Measurements from ENCODE around the gene IDH3B.

Gene IDH3B

DNA sequence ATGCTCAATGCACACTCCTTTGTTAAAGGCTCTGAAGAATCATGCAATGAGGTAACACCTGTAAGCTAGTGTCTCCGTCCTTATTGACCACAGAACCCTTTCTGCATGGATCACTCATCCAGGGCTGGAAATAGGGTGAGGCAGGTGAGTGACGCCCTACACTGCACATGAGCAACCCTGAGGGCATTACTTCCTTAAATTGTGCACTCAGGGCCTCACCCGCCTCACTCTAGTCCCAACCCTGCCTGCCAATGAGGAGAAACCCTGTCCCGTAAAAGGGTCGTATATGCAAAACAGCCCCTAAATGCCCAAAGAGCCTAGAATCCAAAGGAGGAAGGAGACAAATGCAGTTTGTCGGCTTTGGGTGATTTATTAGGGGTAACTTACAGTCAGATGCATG is 45.2 kb downstream of the IDH3B start:
- no peak for DNase-seq (ENCODE audit: low read depth)
- H3K4me3 ChIP-seq (replicated peaks; ENCODE audit: low read depth, low read length) = no peak overlapping the region
- no peak for TF ChIP-seq CTCF (IDR thresholded peaks at IDR 0.05; ENCODE audit: low read length, missing control alignments)

DNA sequence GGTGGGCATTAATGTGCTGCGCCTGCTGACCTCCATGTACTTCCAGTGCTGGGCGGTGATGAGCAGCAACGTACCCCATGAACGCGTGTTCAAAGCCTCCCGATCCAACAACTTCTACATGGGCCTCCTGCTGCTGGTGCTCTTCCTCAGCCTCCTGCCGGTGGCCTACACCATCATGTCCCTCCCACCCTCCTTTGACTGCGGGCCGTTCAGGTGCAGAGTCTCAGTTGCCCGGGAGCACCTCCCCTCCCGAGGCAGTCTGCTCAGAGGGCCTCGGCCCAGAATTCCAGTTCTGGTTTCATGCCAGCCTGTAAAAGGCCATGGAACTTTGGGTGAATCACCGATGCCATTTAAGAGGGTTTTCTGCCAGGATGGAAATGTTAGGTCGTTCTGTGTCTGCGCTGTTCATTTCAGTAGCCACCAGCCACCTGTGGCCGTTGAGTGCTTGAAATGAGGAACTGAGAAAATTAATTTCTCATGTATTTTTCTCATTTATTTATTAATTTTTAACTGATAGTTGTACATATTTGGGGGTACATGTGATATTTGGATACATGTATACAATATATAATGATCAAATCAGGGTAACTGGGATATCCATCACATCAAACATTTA is 46.8 kb downstream of the IDH3B start:
- TF ChIP-seq CTCF (IDR thresholded peaks at IDR 0.05; ENCODE audit: low read length, missing control alignments) = no peak
- no peak for DNase-seq (ENCODE audit: low read depth)
- no peak overlapping the region for H3K4me3 ChIP-seq (replicated peaks; ENCODE audit: low read depth, low read length)

DNA sequence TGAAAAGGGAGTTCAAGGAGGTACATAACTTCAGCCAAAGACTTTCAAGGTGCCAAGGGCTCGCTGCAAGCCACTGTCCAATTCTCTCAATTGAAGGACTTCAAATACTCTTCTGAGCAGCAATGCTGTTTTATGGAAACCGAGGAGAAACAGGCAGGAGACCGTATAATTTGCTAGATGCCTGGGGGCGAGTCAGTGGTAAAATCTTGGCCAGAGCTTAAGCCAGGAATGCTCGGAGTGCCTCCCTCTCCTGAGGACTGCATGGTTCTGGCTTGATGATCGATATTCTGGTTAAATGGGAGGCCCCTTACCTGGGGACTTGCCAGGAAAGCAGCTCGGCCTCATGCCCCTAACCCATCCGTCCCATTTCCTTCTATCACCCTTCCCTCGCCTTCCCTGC is 47.4 kb downstream of the IDH3B start:
- H3K4me3 ChIP-seq (replicated peaks; ENCODE audit: low read depth, low read length) = no peak overlapping the region
- no peak for DNase-seq (ENCODE audit: low read depth)
- TF ChIP-seq CTCF (IDR thresholded peaks at IDR 0.05; ENCODE audit: low read length, missing control alignments) = no peak

GRCh38 chr20:2612073-2612472 is 51.9 kb downstream of the IDH3B start:
- no peak for TF ChIP-seq CTCF (IDR thresholded peaks at IDR 0.05; ENCODE audit: low read length, missing control alignments)
- DNase-seq (ENCODE audit: low read depth) = no peak

DNA sequence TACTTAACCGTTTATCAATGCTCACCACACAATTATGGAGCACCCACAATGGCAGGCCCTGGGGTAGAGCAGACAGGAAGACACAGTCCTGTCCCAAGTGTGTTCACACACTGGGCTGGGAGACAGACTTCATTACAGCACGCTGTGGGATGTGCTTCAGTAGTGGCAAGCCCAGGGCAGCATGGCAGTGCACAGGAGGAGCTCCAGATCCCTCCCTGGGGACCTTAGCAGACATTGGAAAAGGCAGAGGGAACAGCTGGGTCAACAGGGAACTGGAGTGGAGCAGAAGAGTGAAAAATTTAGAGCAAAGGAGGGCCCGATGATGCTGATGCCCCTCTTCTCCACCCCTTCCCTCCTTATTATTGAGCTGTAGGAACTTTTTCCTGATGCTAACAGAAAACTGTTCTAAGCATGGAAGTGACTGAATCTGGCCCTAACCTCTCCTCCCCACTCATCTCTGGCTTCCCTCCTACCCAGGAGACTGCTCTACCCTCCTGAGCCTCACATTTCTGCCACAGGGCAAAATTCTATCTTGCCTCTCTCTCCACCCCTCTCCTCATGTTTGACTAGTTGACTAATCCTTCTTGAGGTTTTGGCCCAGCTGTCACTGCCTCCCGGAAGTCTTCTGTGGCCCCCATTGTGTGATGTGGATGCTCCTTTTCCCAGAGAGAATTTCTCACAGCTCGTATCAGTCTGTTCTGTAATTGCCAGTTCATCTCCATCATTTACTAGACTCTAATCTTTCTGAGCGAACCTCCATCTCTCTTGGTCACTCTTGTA is 52.9 kb downstream of the IDH3B start:
- no peak for DNase-seq (ENCODE audit: low read depth)
- no peak overlapping the region for H3K4me3 ChIP-seq (replicated peaks; ENCODE audit: low read depth, low read length)

More at GRCh38 chr20:2612073-2612472, 51.9 kb downstream of the IDH3B start:
- no peak overlapping the region for H3K4me3 ChIP-seq (replicated peaks; ENCODE audit: low read depth, low read length)

DNA sequence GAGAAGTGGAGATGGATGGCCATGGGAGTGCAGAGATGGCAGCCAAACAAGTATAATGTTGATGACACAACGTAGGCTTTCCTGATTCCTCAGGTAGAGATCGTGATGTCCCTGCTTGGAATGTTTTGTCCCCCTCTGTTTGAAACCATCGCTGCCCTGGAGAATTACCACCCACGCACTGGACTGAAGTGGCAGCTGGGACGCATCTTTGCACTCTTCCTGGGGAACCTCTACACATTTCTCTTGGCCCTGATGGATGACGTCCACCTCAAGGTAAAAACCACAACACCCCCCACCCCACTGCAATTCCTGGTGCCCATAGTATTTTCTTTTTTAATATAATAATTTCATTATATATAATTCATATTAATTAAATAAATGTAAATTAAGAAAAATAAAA is 53.7 kb downstream of the IDH3B start:
- no peak for DNase-seq (ENCODE audit: low read depth)
- no peak for TF ChIP-seq CTCF (IDR thresholded peaks at IDR 0.05; ENCODE audit: low read length, missing control alignments)
- no peak overlapping the region for H3K4me3 ChIP-seq (replicated peaks; ENCODE audit: low read depth, low read length)

More for the DNA sequence above, 52.9 kb downstream of the IDH3B start:
- TF ChIP-seq CTCF (IDR thresholded peaks at IDR 0.05; ENCODE audit: low read length, missing control alignments) = no peak

All from fibroblast of pulmonary artery (primary cell).